CD4-positive, alpha-beta T cell treated with Interleukin-1 beta for 1 hour (primary cell): ENCODE data around the gene CSMD2.

Source experiments
- DNase-seq, 2 donors: peaks; one replicate each; pipeline ENCODE4 v3.0.0-alpha.2; 2020 to 2022

The CSMD2 gene

DNA sequence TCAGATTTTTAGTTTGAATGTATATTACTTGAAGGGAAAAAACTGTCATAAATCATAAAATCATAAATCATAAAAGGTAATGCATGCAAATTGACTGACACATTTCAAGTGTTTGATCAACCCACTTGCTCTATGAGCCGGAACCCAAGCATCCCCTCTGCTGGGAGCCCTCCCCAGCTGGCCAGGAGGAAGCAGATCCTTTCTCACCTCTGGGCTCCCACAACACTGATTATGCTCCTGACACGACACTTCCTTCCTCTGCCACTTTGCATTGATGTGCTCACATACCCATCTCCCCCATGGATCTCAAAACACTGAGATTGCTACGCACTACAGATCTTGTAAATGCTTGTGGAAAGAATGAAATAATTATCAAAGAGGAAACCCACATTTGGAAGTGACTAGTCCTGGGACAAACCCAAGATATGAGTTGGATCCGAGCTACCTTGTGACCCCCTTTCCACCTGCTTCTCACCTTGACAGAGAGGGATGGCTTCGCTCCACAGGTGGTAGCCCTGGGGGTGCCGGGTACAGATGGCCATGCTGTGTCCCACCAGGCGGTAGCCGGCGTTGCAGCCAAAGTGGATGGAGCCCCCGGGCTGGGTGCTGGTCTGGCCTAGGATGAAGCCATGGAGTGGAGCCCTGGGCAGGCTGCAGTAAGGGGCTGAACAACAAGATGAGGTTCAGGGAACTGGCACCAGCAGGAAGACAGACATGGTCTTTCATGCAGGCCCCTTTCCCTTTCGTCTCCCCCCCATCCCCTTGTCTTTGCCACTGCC is 588.0 kb downstream of the CSMD2 start:
- DNase-seq, result no peak

DNA sequence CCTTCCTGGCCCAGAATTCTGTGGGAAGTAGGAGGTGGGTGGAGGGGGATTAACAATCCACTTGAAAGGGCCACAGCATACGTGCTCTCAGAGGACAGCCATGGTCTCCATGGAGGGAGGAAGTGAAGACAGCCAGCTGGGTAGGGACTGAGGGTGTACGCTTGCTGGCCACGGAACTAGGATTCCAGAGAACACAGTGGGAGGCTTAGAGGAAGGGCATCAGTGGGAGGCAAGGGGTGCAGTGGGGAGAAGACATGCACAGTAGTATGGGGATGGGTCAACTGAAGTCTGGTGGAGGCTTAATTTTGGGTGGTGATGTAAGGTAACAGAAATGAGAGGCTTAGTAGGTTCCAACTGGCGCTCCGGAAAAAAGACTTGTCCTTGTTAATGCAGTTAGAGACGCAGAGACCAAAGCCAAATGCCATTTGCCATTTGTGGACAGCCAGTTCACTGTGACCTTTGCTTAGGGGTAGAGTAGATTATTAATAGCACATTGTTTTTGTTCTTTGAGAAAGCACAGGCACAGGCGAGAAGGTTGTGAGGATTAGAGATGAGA is 589.6 kb downstream of the CSMD2 start:
- DNase-seq, result no peak

DNA sequence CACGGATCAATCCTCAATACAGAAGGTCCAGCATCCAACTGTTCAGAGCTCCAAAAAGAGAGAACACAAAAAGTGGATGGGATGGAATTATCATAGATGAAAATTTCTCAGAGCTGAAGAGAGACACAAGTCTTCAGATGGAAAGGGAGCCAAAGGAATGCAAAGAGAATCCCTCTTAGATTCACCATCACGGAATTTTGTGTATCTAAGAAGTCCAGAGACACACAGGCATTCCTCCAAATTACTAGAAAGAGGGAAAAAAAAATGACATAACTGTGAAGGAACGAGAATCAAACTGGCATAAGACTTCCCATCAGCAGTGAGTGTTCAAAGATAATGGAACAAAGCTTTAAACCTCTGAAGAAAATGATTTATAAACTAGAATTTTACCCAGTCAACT is 591.4 kb downstream of the CSMD2 start:
- DNase-seq, result no peak

DNA sequence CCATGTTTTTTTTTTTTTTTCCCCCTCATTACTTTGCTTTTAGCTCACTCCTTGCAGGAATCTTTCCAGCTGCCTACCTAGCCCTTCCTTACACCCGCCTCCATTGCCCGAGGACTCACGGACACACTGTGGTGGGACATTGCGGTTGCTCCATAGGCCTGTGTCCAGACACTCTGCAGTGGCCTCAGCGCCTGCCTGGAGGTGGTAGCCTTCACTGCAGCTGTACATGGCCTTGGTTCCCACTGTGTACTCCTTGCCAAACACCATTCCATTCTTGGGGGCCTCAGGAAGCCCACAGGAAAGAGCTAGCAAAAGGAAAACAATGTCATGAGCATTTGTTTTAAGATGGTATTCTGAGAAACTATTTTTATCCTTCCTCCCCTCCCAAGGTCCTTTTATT is 592.6 kb downstream of the CSMD2 start:
- no peak for DNase-seq

DNA sequence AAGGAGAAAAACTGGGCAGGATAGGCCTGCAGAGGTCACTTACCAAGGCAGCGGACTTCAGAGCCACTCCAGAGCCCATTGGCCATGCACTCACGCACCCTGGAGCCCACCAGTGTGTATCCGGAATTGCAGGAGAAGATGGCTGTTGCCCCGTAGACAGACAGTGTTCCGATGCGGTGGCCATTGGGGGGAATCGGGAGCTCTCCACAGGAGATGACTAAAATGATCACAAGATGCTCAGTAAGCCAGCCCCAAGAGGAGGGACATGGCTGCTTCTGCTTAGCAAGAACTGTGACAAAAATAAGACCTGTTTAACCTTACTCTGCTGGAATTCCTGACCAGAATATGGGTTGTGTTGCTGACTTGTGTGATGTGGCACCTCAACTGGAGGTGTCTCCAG is 595.7 kb downstream of the CSMD2 start:
- DNase-seq, result no peak

DNA sequence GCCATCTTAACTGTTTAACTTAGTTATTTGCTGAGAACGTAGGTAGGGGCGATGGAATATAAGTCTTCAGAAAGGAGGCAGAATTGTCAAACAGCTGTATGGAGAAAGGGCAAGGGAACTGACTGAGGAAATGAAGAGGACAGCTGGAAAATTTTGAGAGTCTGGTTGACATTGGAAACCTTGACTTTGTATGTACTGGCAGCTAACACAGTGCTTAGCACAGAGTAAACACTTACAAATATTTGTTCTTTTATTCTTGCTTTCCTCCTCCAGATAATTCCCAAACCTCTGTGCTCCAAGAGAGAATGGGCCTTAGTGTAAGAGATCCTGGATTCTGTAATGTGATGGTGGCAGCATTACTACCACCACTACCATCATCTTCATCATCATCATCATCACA is 601.3 kb downstream of the CSMD2 start:
- DNase-seq, result no peak

DNA sequence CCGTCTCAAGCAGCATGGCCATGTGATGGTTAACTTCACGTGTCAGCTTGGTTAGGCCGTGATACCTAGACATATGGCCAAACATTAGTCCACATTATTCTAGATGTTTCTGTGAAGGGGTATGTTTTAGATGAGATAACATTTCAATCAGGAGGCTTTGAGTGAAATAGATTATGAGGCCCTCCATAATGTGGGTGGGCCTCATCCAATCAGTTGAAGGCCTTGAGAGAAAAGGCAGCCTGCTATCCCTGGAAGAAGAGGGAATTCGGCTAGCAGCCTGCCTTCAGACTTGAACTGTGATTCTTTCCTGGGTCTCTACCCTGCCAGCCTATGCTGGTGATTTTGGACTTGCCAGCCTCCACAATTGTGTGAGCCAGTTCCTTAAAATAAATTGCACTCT is 602.5 kb downstream of the CSMD2 start:
- no peak for DNase-seq

DNA sequence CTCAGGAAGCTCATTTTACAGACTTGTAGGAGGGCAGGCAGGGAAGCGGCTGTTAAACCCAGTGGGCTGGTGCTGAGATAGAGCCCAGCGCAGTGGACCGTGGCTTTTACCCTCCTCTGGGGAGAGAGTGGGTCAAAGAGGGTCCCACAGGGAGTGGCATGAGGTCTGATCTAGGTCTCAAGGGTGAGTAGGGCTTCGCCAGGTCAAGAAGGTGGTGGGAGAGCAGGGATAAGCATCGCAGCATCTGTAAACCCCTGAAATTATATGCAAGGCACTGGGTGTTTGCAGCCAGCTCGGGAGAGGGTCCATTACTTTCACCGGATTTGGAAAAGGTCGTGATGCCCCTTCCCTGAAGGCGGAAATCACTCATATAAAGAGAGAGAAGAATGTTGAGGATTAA is 603.5 kb downstream of the CSMD2 start:
- no peak for DNase-seq

DNA sequence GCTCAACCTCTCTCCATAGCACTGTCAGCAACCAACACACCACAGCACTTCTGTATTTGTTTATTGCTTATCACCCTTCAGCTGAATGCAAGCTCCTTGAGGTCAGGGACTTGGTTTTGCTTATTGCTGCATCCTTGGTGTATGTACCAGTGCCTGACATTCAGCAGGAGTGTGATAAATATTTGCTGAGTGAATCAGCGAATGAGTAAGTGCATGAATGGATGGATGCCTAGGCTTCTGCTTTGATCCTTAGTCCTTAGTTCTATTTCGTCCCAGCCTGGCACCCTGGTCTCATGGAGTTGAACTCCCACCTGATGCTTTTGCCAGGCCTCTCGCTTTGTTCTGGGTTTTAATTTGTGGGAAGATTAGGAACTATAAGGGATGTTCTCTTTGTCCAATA is 604.4 kb downstream of the CSMD2 start:
- no peak for DNase-seq

DNA sequence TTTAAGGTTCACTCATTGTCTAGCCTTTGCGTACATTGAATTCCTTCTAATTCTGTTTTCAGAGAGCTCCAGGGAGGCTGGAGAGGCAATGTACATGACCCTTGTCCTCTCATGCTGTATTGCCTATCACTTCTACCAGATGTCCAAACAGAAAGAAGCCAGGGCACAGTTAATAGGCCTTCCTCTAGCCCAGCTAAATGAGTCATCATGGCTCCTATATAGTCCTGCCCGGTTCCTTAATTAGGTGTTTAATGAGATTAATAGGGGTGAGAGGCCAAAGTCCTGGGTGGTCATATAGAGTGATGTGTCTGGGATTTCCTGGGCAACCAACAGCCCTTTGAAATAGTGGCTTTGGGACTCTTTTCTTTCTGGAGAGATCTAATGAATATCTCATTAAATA is 616.3 kb downstream of the CSMD2 start:
- no peak for DNase-seq

DNA sequence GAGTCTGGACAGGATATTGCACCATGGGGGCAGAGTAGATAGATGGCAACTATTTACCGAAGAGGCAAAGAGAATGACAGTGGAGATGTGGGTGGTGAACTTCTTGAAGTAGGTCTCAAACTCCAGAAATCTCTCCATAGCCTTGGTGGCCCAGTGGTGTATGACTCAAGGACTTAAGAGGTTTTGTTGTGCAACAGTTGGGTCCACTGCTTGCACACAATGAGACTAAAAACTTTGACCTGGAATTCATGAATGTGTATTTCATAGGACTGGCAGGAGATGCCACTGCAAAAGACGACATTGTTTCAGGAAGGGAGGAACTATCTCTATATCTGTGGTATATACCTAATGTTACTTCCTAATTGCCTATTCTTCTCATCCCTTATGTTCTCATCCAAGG is 616.7 kb downstream of the CSMD2 start:
- no peak for DNase-seq

DNA sequence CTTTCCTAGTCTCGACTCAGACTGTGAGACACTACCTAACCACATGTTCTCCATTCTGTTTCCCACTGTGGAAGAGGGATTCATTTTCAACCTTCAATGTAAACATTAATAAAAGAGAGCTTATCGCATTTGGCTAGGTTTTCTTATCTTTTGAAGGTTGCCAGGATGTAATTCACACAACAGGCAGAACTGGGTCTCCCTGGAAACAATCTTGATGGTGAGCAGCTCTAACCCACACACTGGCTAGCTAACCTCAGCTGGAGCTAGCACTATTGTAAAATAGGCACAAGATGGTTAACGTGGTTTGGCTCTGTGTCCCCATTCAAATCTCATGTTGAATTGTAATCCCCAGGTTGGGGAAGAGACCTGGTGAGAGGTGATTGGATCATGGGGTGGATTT is 617.5 kb downstream of the CSMD2 start:
- DNase-seq, result no peak

DNA sequence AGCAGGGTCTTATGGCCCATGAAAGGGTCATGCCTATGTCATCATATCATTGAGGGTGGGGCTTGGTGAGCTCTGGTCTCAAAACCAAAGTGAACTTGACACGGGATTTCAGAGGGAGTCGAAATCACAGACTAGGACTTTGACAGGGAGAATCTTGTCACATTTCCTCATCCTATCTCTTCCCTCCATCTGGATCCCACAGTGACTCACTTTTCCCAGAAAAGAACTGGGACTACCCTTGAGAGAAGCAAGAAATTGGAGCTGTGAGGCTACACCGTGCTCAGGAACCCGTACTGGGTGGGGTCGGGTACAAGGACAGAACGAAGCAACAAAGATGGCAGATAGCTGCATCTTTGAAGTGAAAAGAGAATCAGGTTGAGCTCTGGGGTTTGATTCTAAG is 623.1 kb downstream of the CSMD2 start:
- no peak for DNase-seq

DNA sequence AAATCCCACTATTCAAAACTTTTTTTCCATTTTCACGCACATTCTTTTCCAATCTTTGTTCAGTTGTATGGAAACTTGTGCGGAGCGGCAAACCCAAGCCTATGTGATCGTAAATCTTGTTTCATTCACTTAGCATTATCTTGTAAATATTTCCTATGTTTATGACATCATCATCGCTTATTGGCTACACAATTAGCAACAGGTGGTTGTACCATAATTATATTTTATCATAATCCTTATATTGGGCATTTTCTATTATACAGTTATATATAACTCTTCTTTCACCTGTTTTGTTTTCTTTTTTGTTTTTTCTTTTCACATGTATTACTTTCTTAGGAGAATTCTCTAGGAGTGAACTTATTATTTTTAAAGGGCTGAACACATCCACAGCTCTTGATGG is 627.1 kb downstream of the CSMD2 start:
- DNase-seq, result no peak

DNA sequence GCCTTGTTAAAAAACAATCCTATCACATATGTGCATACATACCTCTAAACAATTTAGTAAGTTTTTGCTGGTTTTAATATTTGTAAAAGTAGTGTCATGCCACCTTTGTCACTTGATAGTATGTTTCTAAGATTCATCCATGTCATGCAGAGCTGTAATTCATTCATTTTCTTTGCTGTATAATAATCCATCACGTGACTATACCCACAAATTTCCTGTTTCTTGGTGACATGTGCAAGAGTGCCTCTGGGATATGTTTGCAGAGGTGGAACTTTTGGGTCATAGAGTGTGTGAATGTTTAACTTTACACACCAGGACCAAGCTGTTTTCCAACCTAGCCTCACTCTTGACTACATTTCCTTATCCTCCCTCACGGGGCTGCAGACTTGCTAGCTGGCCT is 629.7 kb downstream of the CSMD2 start:
- no peak for DNase-seq

DNA sequence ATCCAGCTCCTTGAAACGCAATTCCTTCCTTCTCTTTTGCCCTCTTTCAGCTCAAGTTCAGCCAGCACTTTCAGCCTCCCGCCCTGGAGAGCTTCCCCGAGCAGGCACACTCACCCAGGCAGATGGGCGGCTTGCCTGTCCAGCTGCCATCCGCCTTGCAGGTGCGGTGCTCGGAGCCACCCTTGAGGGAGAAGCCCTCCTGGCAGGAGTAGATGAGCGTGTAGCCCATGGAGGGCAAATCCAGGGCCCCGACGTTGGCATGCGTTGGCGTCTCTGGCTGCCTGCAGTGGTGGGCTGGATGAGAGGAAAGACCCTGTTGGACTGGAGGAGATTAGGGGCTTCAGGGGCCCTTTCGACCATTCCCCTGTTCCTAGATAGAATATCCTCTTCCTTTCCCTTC is 632.1 kb downstream of the CSMD2 start:
- DNase-seq, result no peak

DNA sequence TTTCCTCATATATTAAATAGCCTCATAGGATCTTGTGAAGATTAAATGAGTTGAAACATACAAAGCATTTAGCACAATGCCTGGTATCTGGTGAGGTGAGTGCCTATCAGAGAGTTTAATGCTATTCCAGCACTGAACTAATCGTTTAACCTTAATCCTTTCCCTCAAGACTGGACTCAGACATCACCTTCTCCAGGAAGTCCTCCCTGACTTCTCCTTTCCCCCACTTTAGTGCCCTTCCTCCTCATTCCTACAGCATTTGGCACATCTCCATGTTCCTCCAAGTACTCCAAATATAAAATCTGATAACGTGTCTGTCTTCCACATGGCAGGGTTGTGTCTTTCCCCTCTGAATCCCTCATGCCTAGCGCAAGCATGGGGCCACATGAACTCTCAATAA is 632.8 kb downstream of the CSMD2 start:
- DNase-seq, result no peak

DNA sequence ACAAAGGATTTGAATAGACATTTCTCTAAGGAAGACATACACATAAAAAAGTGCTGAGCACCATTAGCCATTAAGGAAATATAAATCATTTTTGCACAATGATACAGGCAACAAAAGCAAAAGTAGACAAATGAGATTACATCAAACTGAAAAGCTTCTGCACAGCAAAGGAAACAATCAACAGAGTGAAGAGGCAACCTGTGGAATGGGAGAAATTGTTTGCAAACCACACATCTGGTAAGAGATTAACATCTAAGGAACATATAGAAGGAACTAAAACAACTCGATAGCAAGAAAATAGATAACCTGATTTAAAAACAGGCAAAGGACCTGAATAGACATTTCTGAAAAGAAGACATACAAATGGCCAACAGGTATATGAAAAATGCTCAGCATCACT is 635.1 kb downstream of the CSMD2 start:
- no peak for DNase-seq

DNA sequence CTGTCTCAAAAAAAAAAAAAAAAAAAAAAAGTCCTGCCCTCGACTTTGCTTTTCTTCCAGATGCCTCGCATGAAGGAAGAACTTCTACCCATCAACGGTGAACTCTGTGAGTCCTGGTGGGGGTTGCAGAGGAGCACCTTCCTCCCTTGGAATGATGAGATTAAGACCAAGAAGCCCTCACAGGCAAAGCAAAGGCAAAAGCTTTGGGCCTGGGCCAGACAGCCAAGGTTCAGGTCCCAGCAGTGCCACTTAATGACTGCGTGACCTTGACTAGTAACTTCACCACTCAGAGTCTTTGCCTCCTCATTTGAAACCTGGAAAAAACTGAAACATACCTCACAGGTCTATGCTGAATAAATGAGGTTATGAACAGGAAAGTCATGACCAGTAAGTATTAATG is 637.1 kb downstream of the CSMD2 start:
- DNase-seq, result no peak

DNA sequence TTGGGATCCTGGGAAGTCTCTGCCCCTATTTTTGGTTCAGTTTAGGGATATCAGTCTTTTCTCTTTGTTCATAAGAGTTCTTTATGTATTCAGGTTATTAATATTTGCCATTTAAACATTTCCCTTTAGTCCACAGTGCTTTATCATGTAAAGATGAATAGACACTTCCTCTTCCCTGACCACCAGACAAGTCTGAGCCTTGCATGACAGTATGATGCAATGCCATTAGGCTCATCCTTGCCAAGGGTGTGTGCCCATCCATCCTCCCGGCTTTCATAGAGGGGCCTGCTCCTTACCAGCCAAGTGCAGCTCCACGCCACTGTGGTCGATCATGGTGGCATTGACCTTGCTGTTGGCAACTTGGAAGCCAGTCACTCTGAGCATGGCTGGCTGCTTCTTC is 640.4 kb downstream of the CSMD2 start:
- no peak for DNase-seq

DNA sequence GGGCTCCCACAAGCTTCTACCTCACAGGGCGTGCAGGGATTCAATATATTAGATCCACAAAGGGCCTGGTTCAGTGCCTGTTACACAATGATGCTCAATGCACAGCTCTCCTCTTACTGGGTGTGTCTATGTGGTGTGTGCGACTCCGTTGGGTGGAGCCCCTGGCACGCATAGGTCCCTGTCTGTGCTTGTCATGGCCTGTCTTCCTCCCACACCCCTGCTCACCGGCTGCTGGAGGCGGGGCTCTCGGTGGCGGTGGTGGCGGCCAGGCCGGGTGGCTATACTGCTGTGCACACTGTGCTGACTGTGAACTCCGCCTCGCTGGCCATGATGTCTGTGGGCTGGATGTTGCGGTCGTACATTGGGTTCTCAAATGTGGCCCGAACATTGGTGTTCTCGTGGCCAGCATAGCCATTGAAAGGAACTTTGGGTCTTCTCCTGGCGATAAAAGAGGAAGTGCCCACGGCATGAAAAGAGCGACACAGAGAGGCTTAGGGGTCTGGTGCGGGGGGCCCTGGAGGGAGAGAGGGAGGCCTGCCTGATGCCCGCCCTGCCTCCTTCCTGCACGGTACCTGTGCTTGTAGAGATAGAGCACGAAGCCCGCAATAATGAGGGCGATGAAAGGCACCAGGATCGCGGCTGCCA is 645.7 kb downstream of the CSMD2 start:
- DNase-seq, result no peak

DNA sequence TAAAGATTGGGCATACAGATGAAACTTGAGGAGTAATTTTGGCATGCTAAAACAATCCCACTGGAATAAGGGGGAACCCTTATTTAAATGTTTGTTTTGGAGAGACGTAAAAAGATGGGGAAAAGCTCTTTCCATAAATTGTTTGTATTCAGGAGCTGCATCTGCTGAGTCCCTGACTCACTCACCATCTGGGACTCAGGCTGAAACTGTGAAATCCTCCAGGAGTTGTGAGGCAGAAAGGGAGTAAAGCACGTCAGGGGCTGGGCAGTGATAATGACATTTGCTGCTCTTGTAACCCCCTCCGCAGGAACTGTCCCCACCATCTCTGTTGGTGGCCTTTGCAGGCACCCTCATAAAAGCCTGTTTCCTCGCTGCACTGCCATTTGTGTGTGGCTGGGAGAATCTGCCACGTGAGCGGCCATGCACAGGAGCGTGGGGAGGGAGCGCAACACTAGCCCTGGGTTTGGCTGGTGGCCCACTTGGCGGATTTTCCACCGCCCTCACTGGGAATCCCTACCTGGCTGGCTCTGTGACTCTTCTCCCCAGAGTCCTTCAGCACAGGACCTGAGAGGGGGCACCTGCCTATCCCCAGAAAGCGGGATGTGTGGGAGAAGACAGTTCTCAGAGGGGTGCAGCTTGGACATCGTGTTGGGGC is 647.3 kb downstream of the CSMD2 start:
- DNase-seq, result no peak

DNA sequence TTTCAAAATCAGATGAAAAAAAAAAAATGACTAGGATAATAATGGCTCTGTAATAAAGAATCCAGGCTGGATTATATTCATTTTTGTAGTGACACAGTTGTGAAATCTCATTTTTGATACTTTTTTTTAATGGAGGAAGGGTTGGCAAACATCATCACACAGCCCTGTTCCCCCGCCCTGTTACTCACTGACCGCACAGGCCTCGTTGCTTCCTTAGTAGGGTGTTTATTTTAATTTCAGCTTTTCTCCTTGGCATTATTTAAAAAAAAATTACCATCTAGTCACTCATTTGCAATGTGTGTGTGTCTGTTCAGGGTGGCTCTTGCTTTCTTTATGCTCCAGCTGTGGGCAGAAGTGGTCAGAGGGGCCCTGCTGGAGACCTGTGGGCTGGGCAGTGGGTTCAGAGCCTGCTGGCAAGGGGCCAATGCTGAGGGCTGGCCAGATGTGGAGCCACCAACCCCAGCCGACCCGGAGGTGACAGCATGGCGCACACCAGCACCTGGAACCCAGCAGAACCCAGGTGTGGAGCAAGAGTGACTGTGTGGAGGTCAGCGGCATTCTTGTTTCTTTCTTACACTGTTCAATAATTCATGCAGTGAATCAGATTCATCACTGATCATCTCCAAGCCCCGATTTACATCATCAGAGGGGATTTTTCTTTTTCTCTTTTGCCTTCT is 648.0 kb downstream of the CSMD2 start:
- DNase-seq, result no peak

DNA sequence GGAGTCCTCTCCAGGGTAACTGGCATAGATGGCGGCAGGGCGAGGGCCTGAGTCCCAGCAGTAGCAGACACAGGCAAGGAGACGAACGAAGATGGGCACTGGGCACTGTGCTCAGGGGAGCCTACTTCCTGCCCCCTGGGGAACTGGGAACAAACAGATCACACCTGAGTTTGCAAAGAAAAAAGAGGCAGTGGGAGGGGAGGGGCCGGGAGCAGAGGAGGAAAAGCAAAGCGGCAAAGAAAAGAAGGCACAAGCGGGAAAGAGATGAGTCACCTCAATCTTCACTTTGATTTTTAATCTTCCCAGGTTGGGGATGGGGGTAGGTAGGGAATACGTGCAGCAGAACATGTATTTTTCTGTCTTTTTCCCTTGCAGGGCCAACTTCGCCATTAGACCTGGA is 648.6 kb downstream of the CSMD2 start:
- no peak for DNase-seq
